GM12878 (cell line): ENCODE results near the gene IL1RAP. TPM values are rescaled to one million over a fixed set of nuclear protein-coding genes. Genes with fewer than 3 reads are reported as not detected.

Experiments
- ATAC-seq: fragments of 200-7000 bp; cut with Tn5 transposase; 3 replicates; pipeline ENCODE4 v1.9.1; 2020; ENCODE audit warnings: mild to moderate bottlenecking, moderate library complexity
- BruUV-seq: library from RNA; stranded (reverse); fragments of 400-500 nt; replicated peaks from 2 replicates; lab custom pipeline; 2021; lab: Mats Ljungman, UMichigan
- CTCF ChIA-PET: fragments of 300-600 bp; sonication (Branson Sonifier 250); formaldehyde crosslinking; extraction: SDS; loops from one replicate; lab custom pipeline; 2021; ENCODE audit warnings: inconsistent platforms; lab: Yijun Ruan, JAX
- POLR2A ChIA-PET: fragments of 350-600 bp; formaldehyde crosslinking; extraction: SDS; loops from one replicate; lab custom pipeline; 2021; ENCODE audit warnings: inconsistent platforms; lab: Charles Lee
- RAD21 ChIA-PET: fragments of 300-600 bp; sonication (Branson Sonifier 250); formaldehyde crosslinking; loops from one replicate; lab custom pipeline; 2023; ENCODE audit warnings: antibody characterized with exemption; ENCODE audit not compliant: unreplicated experiment; lab: Charles Lee
- SMC1A ChIA-PET: fragments of 300-600 bp; sonication (Branson Sonifier 250); formaldehyde crosslinking; loops from one replicate; lab custom pipeline; 2023; ENCODE audit not compliant: unreplicated experiment, uncharacterized antibody; lab: Charles Lee
- DNase-seq: peaks from one replicate; pipeline ENCODE4 v3.0.0-alpha.2; 2011; ENCODE audit warnings: low read depth, low spot score
- FAIRE-seq: peaks from 3 replicates; lab custom pipeline; 2011; peaks lifted over from hg19 to GRCh38; lab: Jason Lieb, UNC
- H2AFZ ChIP-seq: 2 replicates; pipeline ENCODE4 v1.6.0; 2011; ENCODE audit warnings: low read depth, low read length, control low read depth; ENCODE audit not compliant: control insufficient read depth
- H3K27ac ChIP-seq: 2 replicates; pipeline ENCODE4 v1.5.1; 2011; ENCODE audit warnings: control low read depth; ENCODE audit not compliant: control insufficient read depth, insufficient read depth
- H3K27me3 ChIP-seq, 2 experiments: replicated peaks in 1 of 2; 2 replicates each; pipeline versions ENCODE4 v1.6.0 to v1.6.1; 2011; ENCODE audit warnings: low read length in 1 of 2; ENCODE audit not compliant: control insufficient read depth in 2 of 2, insufficient read depth in 2 of 2
- H3K36me3 ChIP-seq, 2 experiments: 2 replicates each; pipeline ENCODE4 v1.5.1; 2011; ENCODE audit warnings: low read length in 1 of 2; ENCODE audit not compliant: control insufficient read depth in 2 of 2, insufficient read depth in 2 of 2
- H3K4me1 ChIP-seq: 2 replicates; pipeline ENCODE4 v1.6.1; 2011; ENCODE audit warnings: mild to moderate bottlenecking, low read length, moderate library complexity, mixed read lengths; ENCODE audit not compliant: control insufficient read depth, insufficient read depth
- H3K4me2 ChIP-seq: 2 replicates; pipeline ENCODE4 v1.6.0; 2011; ENCODE audit warnings: control low read depth; ENCODE audit not compliant: control insufficient read depth, insufficient read depth
- H3K4me3 ChIP-seq: fragments of 200-600 bp; sonication (generic); 2 replicates; pipeline ENCODE4 v1.5.1; 2016
- H3K79me2 ChIP-seq: 2 replicates; pipeline ENCODE4 v1.6.0; 2011; ENCODE audit warnings: low read length; ENCODE audit not compliant: control insufficient read depth, insufficient read depth
- H3K9ac ChIP-seq: 2 replicates; pipeline ENCODE4 v1.8.0; 2011; ENCODE audit warnings: low read length, control low read depth, mixed read lengths; ENCODE audit not compliant: control insufficient read depth, insufficient read depth
- H3K9me3 ChIP-seq: replicated peaks from 3 replicates; pipeline ENCODE4 v1.5.1; 2011; ENCODE audit warnings: mild to moderate bottlenecking, low read length; ENCODE audit not compliant: control insufficient read depth, insufficient read depth
- H4K20me1 ChIP-seq: 2 replicates; pipeline ENCODE4 v1.6.0; 2011; ENCODE audit not compliant: control insufficient read depth, insufficient read depth
- BMI1 ChIP-seq: fragments of 450-650 bp; IDR thresholded peaks from 2 replicates; pipeline ENCODE4 v1.6.1; 2016; ENCODE audit warnings: mild to moderate bottlenecking, moderate library complexity, borderline replicate concordance
- CHD2 ChIP-seq: IDR thresholded peaks from 2 replicates; pipeline ENCODE4 v1.6.1; 2011; ENCODE audit warnings: low read depth, low read length, improper control_type of control experiment, borderline replicate concordance
- CHD4 ChIP-seq: fragments of 200-600 bp; sonication (generic); IDR thresholded peaks from 2 replicates; pipeline ENCODE4 v1.6.1; 2016; ENCODE audit warnings: mild to moderate bottlenecking
- EP300 ChIP-seq, 2 experiments: fragments of 150-350 bp in 1 of 2; IDR thresholded peaks; 2 replicates each; pipeline ENCODE4 v1.6.1; 2011 to 2012; ENCODE audit warnings: low read depth in 2 of 2, low read length in 2 of 2, borderline replicate concordance in 1 of 2, improper control_type of control experiment in 1 of 2, inconsistent platforms in 1 of 2; ENCODE audit not compliant: control insufficient read depth in 1 of 2
- FOXM1 ChIP-seq: IDR thresholded peaks from 2 replicates; pipeline ENCODE4 v1.6.1; 2012; ENCODE audit warnings: low read depth, mild to moderate bottlenecking, inconsistent platforms, low read length, moderate library complexity
- JUNB ChIP-seq: IDR thresholded peaks from 2 replicates; pipeline ENCODE4 v1.6.1; 2016; ENCODE audit warnings: antibody characterized with exemption, mild to moderate bottlenecking
- MTA3 ChIP-seq: IDR thresholded peaks from 2 replicates; pipeline ENCODE4 v1.6.1; 2012; ENCODE audit warnings: low read length, inconsistent platforms, borderline replicate concordance
- MYC ChIP-seq: IDR thresholded peaks from 2 replicates; pipeline ENCODE4 v1.6.1; 2011; ENCODE audit warnings: mild to moderate bottlenecking, low read length, moderate library complexity, inconsistent platforms; ENCODE audit not compliant: insufficient read depth, insufficient replicate concordance, insufficient read length, severe bottlenecking
- NBN ChIP-seq: fragments of 450-650 bp; IDR thresholded peaks from 2 replicates; pipeline ENCODE4 v1.6.1; 2016
- NFIC ChIP-seq: IDR thresholded peaks from 2 replicates; pipeline ENCODE4 v1.6.1; 2012; ENCODE audit warnings: low read depth, mild to moderate bottlenecking, inconsistent platforms, low read length, moderate library complexity
- NFYB ChIP-seq: IDR thresholded peaks from 2 replicates; pipeline ENCODE4 v1.6.1; 2011; ENCODE audit warnings: low read depth, mild to moderate bottlenecking, low read length, improper control_type of control experiment, moderate library complexity; ENCODE audit not compliant: insufficient read depth
- PAX8 ChIP-seq: fragments of 450-650 bp; IDR thresholded peaks from 2 replicates; pipeline ENCODE4 v1.6.1; 2017; ENCODE audit warnings: mild to moderate bottlenecking, moderate library complexity
- POU2F2 ChIP-seq: IDR thresholded peaks from 3 replicates; pipeline ENCODE4 v1.6.1; 2011; ENCODE audit warnings: low read depth, mild to moderate bottlenecking, low read length, borderline replicate concordance
- RELA ChIP-seq: fragments of 450-650 bp; IDR thresholded peaks from 2 replicates; pipeline ENCODE4 v1.8.0; 2014; ENCODE audit warnings: borderline replicate concordance; ENCODE audit not compliant: partially characterized antibody
- SREBF2 ChIP-seq: IDR thresholded peaks from 2 replicates; pipeline ENCODE4 v1.6.1; 2012; ENCODE audit warnings: mild to moderate bottlenecking, low read length
- WGBS: methylation state at CpG from one replicate; pipeline ENCODE4 v1.1.6; 2016; ENCODE audit warnings: low lambda C conversion rate; ENCODE audit not compliant: insufficient replicate concordance, insufficient coverage; ENCODE audit errors: missing lambda C conversion rate; 5-methylcytosine and 5-hydroxymethylcytosine counted together
- in situ Hi-C: fragments of 300-500 bp; cut with MboI; formaldehyde crosslinking; loops from 9 replicates; pipeline ENCODE4 v1.14.3; 2018; ENCODE audit warnings: mixed read lengths
- intact Hi-C: fragments of 100-400 bp; cut with micrococcal nuclease; formaldehyde crosslinking; loops from one replicate; pipeline ENCODE4 v1.14.2; 2022; ENCODE audit not compliant: unreplicated experiment
- polyA plus RNA-seq, 11 experiments: library from polyadenylated mRNA; depleted of rRNA in 4 of 11; unstranded in 6 of 11; stranded (reverse) in 5 of 11; fragments of >200 nt; fragmentation: Nextera tagmentation in 4 of 11; fragmentation: Illumina TruSeq in 1 of 11; extraction: Ambion mirVana in 4 of 11; extraction: Trizol in 1 of 11; gene quantifications; 1 replicate in 1 of 11; 2 replicates in 10 of 11; pipeline versions ENCODE4 v1.2.1 to v1.2.3, GENCODE V29; 2011 to 2016; ENCODE audit warnings: inconsistent platforms in 2 of 11, missing spikeins in 2 of 11, low read depth in 1 of 11
- total RNA-seq, 4 experiments: library from RNA; depleted of rRNA in 3 of 4; stranded (reverse); fragments of >200 nt in 3 of 4; fragmentation: Illumina TruSeq in 1 of 4; extraction: Trizol in 1 of 4; gene quantifications; 2 replicates each; pipeline versions ENCODE4 v1.2.1 to v1.2.3, GENCODE V29; 2013 to 2021
- TF ChIP-seq, protein P1 (sequence below), 3 experiments: IDR thresholded peaks in 2 of 3; conservative IDR thresholded peaks in 1 of 3; 2 replicates each; pipeline ENCODE4 v1.5.1; 2011; ENCODE audit warnings: low read depth in 3 of 3, low read length in 3 of 3, mild to moderate bottlenecking in 3 of 3, control low read depth in 2 of 3, moderate library complexity in 2 of 3, inconsistent platforms in 1 of 3, mixed read lengths in 1 of 3; ENCODE audit not compliant: control insufficient read depth in 2 of 3, insufficient read depth in 1 of 3; ENCODE audit errors: extremely low read depth in 1 of 3

Gene IL1RAP
- total and polyA plus RNA-seq, 10 of the 15 experiments (the other 5 are each of a cell fraction or from before 2014, with no cell fraction given) = 0.17 to 1.0 (median 0.44) TPM; not detected in 1

DNA sequence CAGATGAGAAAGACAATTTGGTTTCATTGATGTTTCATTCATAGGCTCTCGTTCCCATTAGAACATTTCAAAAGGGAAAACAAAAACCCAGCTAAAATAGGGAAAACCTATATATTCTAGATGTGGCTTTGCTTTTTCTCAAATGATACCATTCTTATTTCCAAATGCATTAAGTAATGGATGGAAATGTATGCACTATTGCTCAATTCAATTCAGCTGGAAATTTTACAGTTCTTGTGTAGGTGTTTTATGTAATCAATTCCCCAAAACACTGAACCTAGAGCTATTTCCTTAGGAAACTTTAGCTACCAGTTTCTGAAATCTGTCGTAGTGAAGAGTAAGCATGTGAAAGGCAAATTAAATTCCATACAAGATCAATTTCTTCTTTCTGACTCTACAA, 11.7 kb downstream of the IL1RAP start:
- H3K4me2 ChIP-seq = no peak overlapping the region
- SMC1A ChIA-PET = no interaction called here
- in situ Hi-C loops = no loop called here
- H2AFZ ChIP-seq = no peak overlapping the region
- no peaks in the 10 kb centered on the region for H3K4me1 ChIP-seq
- no peaks in the 10 kb centered on the region for H3K79me2 ChIP-seq
- no peaks in the 10 kb centered on the region for H3K36me3 ChIP-seq
- no peak for ATAC-seq
- TF ChIP-seq CHD4 (no peak), FOXM1 (no peak), PAX8 (no peak), MTA3 (no peak), POU2F2 (no peak)
- TF ChIP-seq, all 136 proteins: peak for 0
- H3K4me3 ChIP-seq = no peak overlapping the region
- no peaks in the 10 kb centered on the region for H3K27me3 ChIP-seq
- FAIRE-seq (no peak), DNase-seq (no peak)
- no TSS peak for BruUV-seq
- intact Hi-C loops = no loop called here
- CTCF ChIA-PET = no interaction called here
- H3K9me3 ChIP-seq = peaks cover 1% of the 10 kb centered on the region; the same call in 1 of the 3 replicates
- POLR2A ChIA-PET = no interaction called here
- RAD21 ChIA-PET = no interaction called here
- H4K20me1 ChIP-seq = no peaks in the 10 kb centered on the region
- no peak overlapping the region for H3K9ac ChIP-seq
- WGBS = 50% methylated on average over 2 of the region's 2 CpGs
- no peak overlapping the region for H3K27ac ChIP-seq

DNA sequence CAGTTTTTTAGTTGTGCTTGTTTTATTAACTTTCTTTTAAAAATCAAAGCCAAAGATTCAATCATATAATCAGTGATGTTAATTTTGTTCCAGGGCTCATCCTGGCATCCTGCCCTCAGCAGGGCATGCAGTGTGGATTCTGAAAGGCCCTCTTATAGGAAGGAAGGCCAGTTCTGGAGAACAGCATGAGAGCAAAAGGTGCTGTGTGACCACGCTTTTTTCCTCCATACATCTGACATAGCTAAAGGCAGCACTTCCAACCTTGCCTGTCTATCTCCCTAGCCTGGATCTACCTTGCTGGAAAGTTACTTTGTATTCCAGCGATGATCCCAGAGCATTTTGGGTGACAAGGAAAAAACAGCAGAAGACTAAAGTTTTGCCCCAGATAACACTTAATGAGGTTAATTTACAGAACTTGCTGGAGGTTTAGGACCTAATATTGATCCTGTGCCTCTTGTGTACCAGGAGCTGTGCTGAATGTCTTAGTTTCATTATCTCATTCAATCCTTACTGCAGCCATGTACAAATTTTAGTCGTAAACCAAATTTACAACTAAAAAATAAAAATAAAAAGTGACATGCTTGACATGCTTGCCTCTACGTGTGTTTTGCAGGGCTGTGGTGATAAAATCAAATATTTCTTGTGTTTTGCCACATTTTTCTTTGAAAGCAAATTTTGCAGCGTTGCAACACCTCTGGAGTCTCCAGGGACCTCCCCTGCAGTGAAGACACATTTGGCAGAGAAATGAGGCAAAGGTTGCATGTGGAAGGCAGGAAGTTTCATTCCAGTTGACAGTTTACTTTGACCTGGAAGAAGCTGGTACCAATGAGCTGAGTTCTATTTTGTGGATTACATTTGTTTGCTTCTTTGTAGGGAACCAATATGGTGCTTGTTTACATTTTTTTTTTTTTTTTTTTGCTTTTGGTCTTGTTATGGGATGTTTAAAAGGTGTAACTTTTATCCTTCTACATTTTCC, 13.2 kb downstream of the IL1RAP start:
- H3K36me3 ChIP-seq = no peaks in the 10 kb centered on the region
- ChIA-PET SMC1A (no interaction called here), RAD21 (no interaction called here), CTCF (no interaction called here), POLR2A (no interaction called here)
- H3K4me3 ChIP-seq = no peak overlapping the region
- WGBS = 35% methylated on average over 5 of the region's 5 CpGs
- H4K20me1 ChIP-seq = no peaks in the 10 kb centered on the region
- H3K27me3 ChIP-seq = no peaks in the 10 kb centered on the region
- H3K79me2 ChIP-seq = no peaks in the 10 kb centered on the region
- in situ Hi-C loops (no loop called here), intact Hi-C loops (no loop called here)
- H3K4me1 ChIP-seq = no peaks in the 10 kb centered on the region
- H3K4me2 ChIP-seq = no peak overlapping the region
- no peak overlapping the region for H3K9ac ChIP-seq
- BruUV-seq = no TSS peak
- ATAC-seq = no peak
- no peak overlapping the region for H3K27ac ChIP-seq
- no peak overlapping the region for H2AFZ ChIP-seq
- FAIRE-seq = no peak
- peaks cover 1% of the 10 kb centered on the region; the same call in 1 of the 3 replicates for H3K9me3 ChIP-seq
- no peak for DNase-seq
- no peak for TF ChIP-seq NFYB
- no peak for TF ChIP-seq JUNB
- no peak for TF ChIP-seq BMI1
- TF ChIP-seq CHD2 = no peak
- no peak for TF ChIP-seq NBN
- no peak for TF ChIP-seq MYC
- no peak for TF ChIP-seq NFIC
- TF ChIP-seq, protein P1, sequence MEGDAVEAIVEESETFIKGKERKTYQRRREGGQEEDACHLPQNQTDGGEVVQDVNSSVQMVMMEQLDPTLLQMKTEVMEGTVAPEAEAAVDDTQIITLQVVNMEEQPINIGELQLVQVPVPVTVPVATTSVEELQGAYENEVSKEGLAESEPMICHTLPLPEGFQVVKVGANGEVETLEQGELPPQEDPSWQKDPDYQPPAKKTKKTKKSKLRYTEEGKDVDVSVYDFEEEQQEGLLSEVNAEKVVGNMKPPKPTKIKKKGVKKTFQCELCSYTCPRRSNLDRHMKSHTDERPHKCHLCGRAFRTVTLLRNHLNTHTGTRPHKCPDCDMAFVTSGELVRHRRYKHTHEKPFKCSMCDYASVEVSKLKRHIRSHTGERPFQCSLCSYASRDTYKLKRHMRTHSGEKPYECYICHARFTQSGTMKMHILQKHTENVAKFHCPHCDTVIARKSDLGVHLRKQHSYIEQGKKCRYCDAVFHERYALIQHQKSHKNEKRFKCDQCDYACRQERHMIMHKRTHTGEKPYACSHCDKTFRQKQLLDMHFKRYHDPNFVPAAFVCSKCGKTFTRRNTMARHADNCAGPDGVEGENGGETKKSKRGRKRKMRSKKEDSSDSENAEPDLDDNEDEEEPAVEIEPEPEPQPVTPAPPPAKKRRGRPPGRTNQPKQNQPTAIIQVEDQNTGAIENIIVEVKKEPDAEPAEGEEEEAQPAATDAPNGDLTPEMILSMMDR (IDR thresholded peaks at IDR 0.05 in 2 of 3, conservative IDR thresholded peaks at IDR 0.05 in 1 of 3; ENCODE audit: control insufficient read depth in 2 of 3, extremely low read depth in 1 of 3, insufficient read depth in 1 of 3, low read depth in 3 of 3, low read length in 3 of 3) = no peak
- no peak for TF ChIP-seq SREBF2
- TF ChIP-seq EP300 (IDR thresholded peaks at IDR 0.05; ENCODE audit: borderline replicate concordance in 1 of 2, control insufficient read depth in 1 of 2, low read depth in 2 of 2, low read length in 2 of 2) = no peak
- TF ChIP-seq RELA = no peak
